ENCODE results near the gene ITGB6. TPM values are rescaled to one million over a fixed set of nuclear protein-coding genes. Genes with fewer than 3 reads are reported as not detected.
A peak's percentile ranks its signal among the peaks of the same experiment; 100 is the strongest.

The ITGB6 gene
- total RNA-seq, 1 donor from 2014 or later: not detected

- H3K27ac ChIP-seq: peak overlapping the region; percentile 72 to 82
- intact Hi-C loops (cut with DNase I): loop anchor here (2.0 kb wide), 1 partner anchor 63 kb away; no protein-coding TSS in a partner anchor
- DNase-seq (ENCODE audit: low spot score in 2 of 2): peak; percentile 59 to 90
- no peaks in the 10 kb centered on the region for H3K27me3 ChIP-seq
- H3K36me3 ChIP-seq: no peaks in the 10 kb centered on the region
- no peaks in the 10 kb centered on the region for H3K9me3 ChIP-seq
- H3K4me1 ChIP-seq: peaks cover 0 to 23% of the 10 kb centered on the region in 2 donors
- H3K4me3 ChIP-seq: no peak overlapping the region
- TF ChIP-seq CTCF (IDR thresholded peaks at IDR 0.05): no peak
These were observed 5.4 kb upstream of the ITGB6 start for GRCh38 chr2:160205505-160205904.

- H3K27me3 ChIP-seq: no peaks in the 10 kb centered on the region
- no peaks in the 10 kb centered on the region for H3K36me3 ChIP-seq
- DNase-seq (ENCODE audit: low spot score in 2 of 2): no peak
- peak overlapping the region in 1 of 2 donors; percentile 24 for H3K27ac ChIP-seq
- TF ChIP-seq CTCF (IDR thresholded peaks at IDR 0.05): no peak
- intact Hi-C loops (cut with DNase I): no loop called here
- peaks cover 0 to 16% of the 10 kb centered on the region in 2 donors for H3K4me1 ChIP-seq
- H3K4me3 ChIP-seq: no peak overlapping the region
- H3K9me3 ChIP-seq: no peaks in the 10 kb centered on the region
These were observed 3.4 kb upstream of the ITGB6 start for GRCh38 chr2:160203422-160203821.

DNA sequence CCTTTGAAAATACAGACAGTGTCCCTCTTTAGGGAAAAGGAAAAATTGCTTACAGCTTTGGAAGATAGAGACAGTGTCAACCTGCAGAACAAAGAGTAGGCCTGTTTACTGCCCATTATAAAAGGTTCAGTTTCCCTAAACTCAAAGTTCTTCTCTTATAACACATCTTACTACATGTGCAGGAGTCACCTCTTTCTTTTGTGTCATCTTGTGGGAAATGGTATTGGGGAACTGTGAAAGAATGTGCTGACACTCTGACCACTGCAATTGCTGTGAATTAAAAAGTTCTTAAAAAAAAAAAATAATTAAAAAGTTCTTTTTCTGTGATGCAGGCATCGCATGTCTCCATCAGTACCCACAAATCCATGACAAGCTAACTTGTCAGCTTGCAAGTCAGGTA lies 2.9 kb upstream of the ITGB6 start:
- no peak for DNase-seq (ENCODE audit: low spot score in 2 of 2)
- Histone ChIP-seq H3K27me3 (no peaks in the 10 kb centered on the region), H3K27ac (no peak overlapping the region), H3K4me1 (peaks cover 0 to 14% of the 10 kb centered on the region in 2 donors), H3K4me3 (no peak overlapping the region), H3K9me3 (no peaks in the 10 kb centered on the region), H3K36me3 (no peaks in the 10 kb centered on the region)
- no peak for TF ChIP-seq CTCF (IDR thresholded peaks at IDR 0.05)
- intact Hi-C loops (cut with DNase I): no loop called here

DNA sequence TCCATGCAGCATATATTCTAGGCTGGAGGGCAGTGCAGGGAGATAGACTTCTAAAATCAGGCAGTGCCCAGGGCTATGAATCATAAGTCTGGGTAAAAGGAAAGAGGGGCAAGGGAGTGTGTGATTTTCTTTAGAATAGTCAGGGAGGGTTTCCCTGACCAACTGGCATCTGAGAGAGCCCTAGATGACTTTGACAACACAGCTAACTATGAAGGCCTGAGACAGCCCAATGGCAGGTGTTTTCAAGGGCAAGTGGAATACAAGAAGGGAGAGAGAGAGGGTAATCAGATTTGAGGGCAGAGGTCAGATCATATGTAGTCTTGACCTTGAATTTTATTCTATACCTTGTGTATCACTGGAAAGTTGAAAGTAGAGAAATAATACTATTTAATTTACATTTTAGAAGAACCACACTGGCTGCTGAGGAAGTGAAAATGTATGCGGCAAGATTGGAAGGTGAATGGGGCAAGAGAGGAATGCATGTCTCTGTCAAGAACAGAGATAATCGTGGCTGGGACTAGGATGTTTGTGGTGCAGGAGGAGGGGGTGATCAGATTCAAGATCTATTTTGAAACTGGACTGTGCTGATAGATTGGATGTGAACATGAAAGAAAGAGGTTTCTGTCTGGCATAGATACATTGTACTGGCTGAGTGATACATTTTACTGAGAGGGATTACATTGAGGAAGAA lies 1.9 kb upstream of the ITGB6 start:
- DNase-seq (ENCODE audit: low spot score in 2 of 2): no peak
- Histone ChIP-seq H3K36me3 (no peaks in the 10 kb centered on the region), H3K4me3 (no peak overlapping the region), H3K27ac (no peak overlapping the region), H3K4me1 (peaks cover 0 to 6% of the 10 kb centered on the region in 2 donors), H3K27me3 (no peaks in the 10 kb centered on the region), H3K9me3 (no peaks in the 10 kb centered on the region)
- TF ChIP-seq CTCF (IDR thresholded peaks at IDR 0.05): no peak
- intact Hi-C loops (cut with DNase I): no loop called here

GRCh38 chr2:160200921-160201320 lies 849 bp upstream of the ITGB6 start:
- no peaks in the 10 kb centered on the region for H3K9me3 ChIP-seq
- no peak for DNase-seq (ENCODE audit: low spot score in 2 of 2)
- peaks cover 0 to 6% of the 10 kb centered on the region in 2 donors for H3K4me1 ChIP-seq
- no peak overlapping the region for H3K4me3 ChIP-seq
- intact Hi-C loops (cut with DNase I): no loop called here
- no peaks in the 10 kb centered on the region for H3K36me3 ChIP-seq
- no peak for TF ChIP-seq CTCF (IDR thresholded peaks at IDR 0.05)
- no peak overlapping the region for H3K27ac ChIP-seq
- no peaks in the 10 kb centered on the region for H3K27me3 ChIP-seq
